SK-N-SH (cell line): Measurements from ENCODE around the gene PRND. TPM values are rescaled to one million over a fixed set of nuclear protein-coding genes. Genes with fewer than 3 reads are reported as not detected.

Source experiments
- CTCF ChIA-PET: fragments of 300-600, 350-600 bp; formaldehyde crosslinking; extraction: SDS; loops from one replicate; lab custom pipeline; 2021; lab: Yijun Ruan, JAX
- POLR2A ChIA-PET: fragments of 350-600 bp; sonication (Branson Sonifier 250); formaldehyde crosslinking; extraction: SDS; loops from one replicate; lab custom pipeline; 2020; ENCODE audit warnings: antibody characterized with exemption, inconsistent platforms; lab: Yijun Ruan, JAX
- DNase-seq: peaks from one replicate; pipeline ENCODE4 v3.0.0; 2012
- H2AFZ ChIP-seq: fragments of 200-600 bp; sonication (generic); 2 replicates; pipeline ENCODE4 v1.8.1; 2016; ENCODE audit warnings: antibody characterized with exemption, mild to moderate bottlenecking, low read depth
- H3F3A ChIP-seq: fragments of 200-600 bp; sonication (generic); replicated peaks from 2 replicates; pipeline ENCODE3; 2016; ENCODE audit warnings: antibody characterized with exemption, mild to moderate bottlenecking; ENCODE audit not compliant: insufficient read depth
- H3K27ac ChIP-seq, 2 experiments: fragments of 200-500 bp in 1 of 2; fragments of 200-600 bp in 1 of 2; sonication (Bioruptor generic) in 1 of 2; sonication (generic), shearing (Covaris generic) in 1 of 2; 2 replicates each; pipeline versions ENCODE4 v1.5.1 to v1.6.1; 2014 to 2016; ENCODE audit warnings: low read depth in 2 of 2, inconsistent platforms in 1 of 2, low read length in 1 of 2, mild to moderate bottlenecking in 1 of 2, mixed read lengths in 1 of 2
- H3K27me3 ChIP-seq: fragments of 200-600 bp; sonication (generic), shearing (Covaris generic); 2 replicates; pipeline ENCODE4 v1.6.1; 2016; ENCODE audit warnings: mixed run types; ENCODE audit not compliant: insufficient read depth
- H3K36me3 ChIP-seq, 2 experiments: fragments of 200-500 bp in 1 of 2; fragments of 200-600 bp in 1 of 2; sonication (Bioruptor generic) in 1 of 2; sonication (generic) in 1 of 2; replicated peaks in 1 of 2; 2 replicates each; pipeline versions ENCODE3 to v1.5.1; 2014 to 2016; ENCODE audit warnings: low read length in 1 of 2, mild to moderate bottlenecking in 1 of 2; ENCODE audit not compliant: insufficient read depth in 2 of 2, control insufficient read depth in 1 of 2
- H3K4me1 ChIP-seq, 2 experiments: fragments of 200-500 bp in 1 of 2; fragments of 200-600 bp in 1 of 2; sonication (Bioruptor generic) in 1 of 2; sonication (generic), shearing (Covaris generic) in 1 of 2; 2 replicates each; pipeline versions ENCODE4 v1.5.1 to v1.6.1; 2014 to 2016; ENCODE audit warnings: low read depth in 1 of 2, low read length in 1 of 2, mixed run types in 1 of 2; ENCODE audit not compliant: insufficient read depth in 2 of 2, control insufficient read depth in 1 of 2
- H3K4me2 ChIP-seq: fragments of 200-600 bp; sonication (generic), shearing (Covaris generic); 2 replicates; pipeline ENCODE4 v1.6.1; 2017; ENCODE audit warnings: mixed run types
- H3K4me3 ChIP-seq, 2 experiments: fragments of 200-500 bp in 1 of 2; fragments of 200-600 bp in 1 of 2; sonication (Bioruptor generic) in 1 of 2; sonication (generic), shearing (Covaris generic) in 1 of 2; 2 replicates each; pipeline versions ENCODE4 v1.5.1 to v1.8.1; 2014 to 2016; ENCODE audit warnings: low read depth in 2 of 2, inconsistent platforms in 1 of 2, low read length in 1 of 2, mild to moderate bottlenecking in 1 of 2, mixed read lengths in 1 of 2, moderate library complexity in 1 of 2
- H3K79me2 ChIP-seq: fragments of 200-600 bp; sonication (generic); 2 replicates; pipeline ENCODE4 v1.8.1; 2017; ENCODE audit warnings: mild to moderate bottlenecking; ENCODE audit not compliant: insufficient read depth
- H3K9ac ChIP-seq: fragments of 200-600 bp; sonication (generic); 2 replicates; pipeline ENCODE4 v1.6.1; 2017; ENCODE audit warnings: mixed run types
- H3K9me2 ChIP-seq: fragments of 200-600 bp; sonication (generic); 2 replicates; pipeline ENCODE4 v1.6.1; 2017; ENCODE audit warnings: mixed run types
- H3K9me3 ChIP-seq: fragments of 200-600 bp; sonication (generic); 2 replicates; pipeline ENCODE4 v1.6.1; 2017; ENCODE audit warnings: mixed run types, mild to moderate bottlenecking, moderate library complexity
- H4K20me1 ChIP-seq: fragments of 200-600 bp; sonication (generic); 2 replicates; pipeline ENCODE4 v1.6.1; 2017; ENCODE audit warnings: mild to moderate bottlenecking, mixed run types; ENCODE audit not compliant: insufficient read depth
- CHD2 ChIP-seq: fragments of 150-350 bp; IDR thresholded peaks from 2 replicates; pipeline ENCODE4 v1.6.1; 2018; ENCODE audit warnings: low read length; ENCODE audit not compliant: partially characterized antibody
- EP300 ChIP-seq, 2 experiments: IDR thresholded peaks; 2 replicates each; pipeline versions ENCODE4 v1.4.0 to v1.6.1; 2012; ENCODE audit warnings: borderline replicate concordance in 1 of 2, low read depth in 1 of 2, low read length in 1 of 2
- EZH2phosphoT487 ChIP-seq: fragments of 200-600 bp; sonication (generic); IDR thresholded peaks from 2 replicates; pipeline ENCODE4 v1.6.1; 2017; ENCODE audit warnings: low read depth, mixed run types, mild to moderate bottlenecking, antibody characterized with exemption, moderate library complexity, borderline replicate concordance
- GATA2 ChIP-seq: sonication (generic); formaldehyde crosslinking; IDR thresholded peaks from 2 replicates; pipeline ENCODE4 v1.5.0; 2020; ENCODE audit warnings: mild to moderate bottlenecking, missing genetic modification reagents
- JUND ChIP-seq: IDR thresholded peaks from 2 replicates; pipeline ENCODE4 v1.4.0; 2012
- MEF2A ChIP-seq: IDR thresholded peaks from 2 replicates; pipeline ENCODE4 v1.4.0; 2012; ENCODE audit warnings: low read depth, borderline replicate concordance
- NRF1 ChIP-seq: IDR thresholded peaks from 2 replicates; pipeline ENCODE4 v1.6.1; 2012; ENCODE audit warnings: low read depth, mild to moderate bottlenecking, low read length
- RAD21 ChIP-seq: IDR thresholded peaks from 2 replicates; pipeline ENCODE4 v1.6.1; 2012; ENCODE audit warnings: mild to moderate bottlenecking, low read length
- RCOR1 ChIP-seq: fragments of 150-350 bp; IDR thresholded peaks from 2 replicates; pipeline ENCODE4 v1.6.1; 2017; ENCODE audit warnings: antibody characterized with exemption, low read length
- TEAD4 ChIP-seq: IDR thresholded peaks from 2 replicates; pipeline ENCODE4 v1.4.0; 2012; ENCODE audit warnings: mild to moderate bottlenecking, borderline replicate concordance; ENCODE audit not compliant: insufficient read depth
- WGBS: methylation state at CpG from one replicate; pipeline ENCODE4 v1.1.6; 2017; ENCODE audit warnings: low lambda C conversion rate; 5-methylcytosine and 5-hydroxymethylcytosine counted together
- polyA plus RNA-seq, 3 experiments: library from polyadenylated mRNA; depleted of rRNA; stranded (reverse); fragments of >200 nt; gene quantifications; 2 replicates each; pipeline ENCODE4 v1.2.3, GENCODE V29; 2012
- TF ChIP-seq, protein P1 (sequence below): IDR thresholded peaks from 2 replicates; pipeline ENCODE4; 2012
- TF ChIP-seq, protein P2 (sequence below): IDR thresholded peaks from 2 replicates; pipeline ENCODE4 v1.6.1; 2012; ENCODE audit warnings: mild to moderate bottlenecking, low read depth, low read length, moderate library complexity
- TF ChIP-seq, protein P3 (sequence below): IDR thresholded peaks from 2 replicates; pipeline ENCODE4 v1.4.0; 2012; ENCODE audit warnings: low read depth, borderline replicate concordance

Gene PRND
- polyA plus RNA-seq, 1 of the 3 experiments (the other 2 are of a cell fraction) = not detected

DNA sequence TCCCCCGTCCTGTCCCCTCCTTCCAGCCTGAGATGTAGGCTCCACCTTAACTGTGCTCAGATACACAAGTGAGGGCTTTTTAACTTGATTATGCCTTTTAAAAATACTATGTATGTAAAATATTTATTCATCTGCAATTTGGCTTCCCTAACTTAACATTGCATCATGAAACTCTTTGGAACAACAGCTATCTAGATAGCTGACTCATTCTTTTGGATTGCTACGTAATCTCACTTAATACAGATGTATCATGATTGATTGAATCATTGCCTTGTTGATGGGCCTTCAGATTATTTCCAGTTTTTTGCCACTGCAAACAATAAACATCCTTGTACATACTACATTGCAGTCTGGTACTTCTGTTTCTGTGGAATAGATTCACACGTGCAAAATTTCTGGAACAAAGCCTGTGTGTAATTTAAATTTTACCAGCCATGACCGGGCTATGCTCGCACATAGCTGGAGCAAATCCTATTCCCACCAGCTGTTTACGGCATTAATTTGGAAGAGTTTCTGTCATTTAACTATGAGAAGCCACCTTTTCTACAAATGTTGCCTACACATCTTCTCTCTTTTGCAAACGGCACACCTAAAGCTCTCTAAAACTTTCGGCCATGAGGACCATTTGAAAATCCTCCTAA, 6.5 kb downstream of the PRND start:
- DNase-seq = no peak
- peaks cover 4% of the 10 kb centered on the region; the same call in 1 of the 2 replicates for H3K27me3 ChIP-seq

DNA sequence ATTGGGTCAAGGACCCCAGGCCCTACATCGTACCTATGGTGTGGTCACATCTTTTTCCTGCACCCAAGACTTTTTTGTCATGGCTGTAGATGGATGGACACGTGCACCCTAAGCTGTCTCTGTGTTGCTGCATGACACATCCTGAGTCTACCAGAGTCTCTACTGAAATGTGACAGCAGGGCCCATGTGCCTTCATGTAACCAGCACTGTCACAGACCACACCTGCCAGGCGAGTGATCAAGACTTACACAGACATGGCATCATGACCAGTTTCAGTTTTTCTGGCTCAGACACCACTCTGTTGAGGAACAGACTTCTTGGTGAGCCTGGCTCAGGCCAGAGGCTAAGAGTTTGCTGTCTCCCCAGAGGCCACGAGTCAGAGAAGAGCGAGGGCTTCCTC, 7.6 kb downstream of the PRND start:
- WGBS = 47% methylated on average over 4 of the region's 5 CpGs
- POLR2A ChIA-PET = no interaction called here
- no peaks in the 10 kb centered on the region for H3K9me2 ChIP-seq
- DNase-seq = no peak
- H3F3A ChIP-seq = no peaks in the 10 kb centered on the region
- CTCF ChIA-PET = interaction anchor here (1.4 kb wide), 1 partner anchor 12 kb away, joined by 5 read pairs; no protein-coding TSS in a partner anchor
- H3K27me3 ChIP-seq = peaks cover 5% of the 10 kb centered on the region; the same call in 1 of the 2 replicates
- H3K4me1 ChIP-seq = no peaks in the 10 kb centered on the region
- H3K9ac ChIP-seq = no peak overlapping the region
- no peak overlapping the region for H3K4me2 ChIP-seq
- no peaks in the 10 kb centered on the region for H4K20me1 ChIP-seq
- H3K36me3 ChIP-seq = no peaks in the 10 kb centered on the region
- no peak overlapping the region for H2AFZ ChIP-seq
- no peak overlapping the region for H3K4me3 ChIP-seq
- TF ChIP-seq, protein P1, sequence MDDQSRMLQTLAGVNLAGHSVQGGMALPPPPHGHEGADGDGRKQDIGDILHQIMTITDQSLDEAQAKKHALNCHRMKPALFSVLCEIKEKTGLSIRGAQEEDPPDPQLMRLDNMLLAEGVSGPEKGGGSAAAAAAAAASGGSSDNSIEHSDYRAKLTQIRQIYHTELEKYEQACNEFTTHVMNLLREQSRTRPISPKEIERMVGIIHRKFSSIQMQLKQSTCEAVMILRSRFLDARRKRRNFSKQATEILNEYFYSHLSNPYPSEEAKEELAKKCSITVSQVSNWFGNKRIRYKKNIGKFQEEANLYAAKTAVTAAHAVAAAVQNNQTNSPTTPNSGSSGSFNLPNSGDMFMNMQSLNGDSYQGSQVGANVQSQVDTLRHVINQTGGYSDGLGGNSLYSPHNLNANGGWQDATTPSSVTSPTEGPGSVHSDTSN = no peak
- TF ChIP-seq EP300 (IDR thresholded peaks at IDR 0.05; ENCODE audit: borderline replicate concordance in 1 of 2, low read depth in 1 of 2, low read length in 1 of 2) (no peak), RCOR1 (no peak), CHD2 (no peak), RAD21 (no peak), GATA2 (CRISPR knock-in tag) (no peak), EZH2phosphoT487 (no peak), MEF2A (no peak), TEAD4 (no peak), NRF1 (no peak)
- TF ChIP-seq, protein P2, sequence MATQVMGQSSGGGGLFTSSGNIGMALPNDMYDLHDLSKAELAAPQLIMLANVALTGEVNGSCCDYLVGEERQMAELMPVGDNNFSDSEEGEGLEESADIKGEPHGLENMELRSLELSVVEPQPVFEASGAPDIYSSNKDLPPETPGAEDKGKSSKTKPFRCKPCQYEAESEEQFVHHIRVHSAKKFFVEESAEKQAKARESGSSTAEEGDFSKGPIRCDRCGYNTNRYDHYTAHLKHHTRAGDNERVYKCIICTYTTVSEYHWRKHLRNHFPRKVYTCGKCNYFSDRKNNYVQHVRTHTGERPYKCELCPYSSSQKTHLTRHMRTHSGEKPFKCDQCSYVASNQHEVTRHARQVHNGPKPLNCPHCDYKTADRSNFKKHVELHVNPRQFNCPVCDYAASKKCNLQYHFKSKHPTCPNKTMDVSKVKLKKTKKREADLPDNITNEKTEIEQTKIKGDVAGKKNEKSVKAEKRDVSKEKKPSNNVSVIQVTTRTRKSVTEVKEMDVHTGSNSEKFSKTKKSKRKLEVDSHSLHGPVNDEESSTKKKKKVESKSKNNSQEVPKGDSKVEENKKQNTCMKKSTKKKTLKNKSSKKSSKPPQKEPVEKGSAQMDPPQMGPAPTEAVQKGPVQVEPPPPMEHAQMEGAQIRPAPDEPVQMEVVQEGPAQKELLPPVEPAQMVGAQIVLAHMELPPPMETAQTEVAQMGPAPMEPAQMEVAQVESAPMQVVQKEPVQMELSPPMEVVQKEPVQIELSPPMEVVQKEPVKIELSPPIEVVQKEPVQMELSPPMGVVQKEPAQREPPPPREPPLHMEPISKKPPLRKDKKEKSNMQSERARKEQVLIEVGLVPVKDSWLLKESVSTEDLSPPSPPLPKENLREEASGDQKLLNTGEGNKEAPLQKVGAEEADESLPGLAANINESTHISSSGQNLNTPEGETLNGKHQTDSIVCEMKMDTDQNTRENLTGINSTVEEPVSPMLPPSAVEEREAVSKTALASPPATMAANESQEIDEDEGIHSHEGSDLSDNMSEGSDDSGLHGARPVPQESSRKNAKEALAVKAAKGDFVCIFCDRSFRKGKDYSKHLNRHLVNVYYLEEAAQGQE = no peak
- no peak overlapping the region for H3K27ac ChIP-seq
- H3K9me3 ChIP-seq = no peaks in the 10 kb centered on the region
- H3K79me2 ChIP-seq = no peaks in the 10 kb centered on the region

More for the DNA sequence above, 6.5 kb downstream of the PRND start:
- no peaks in the 10 kb centered on the region for H3K9me3 ChIP-seq
- no peaks in the 10 kb centered on the region for H4K20me1 ChIP-seq
- WGBS = 69% methylated on average over 8 of the region's 8 CpGs
- CTCF ChIA-PET = interaction anchor here (0.7 to 1.2 kb wide), 2 partner anchors 12 to 373 kb away, joined by 4 to 6 read pairs; no protein-coding TSS in a partner anchor
- no peak overlapping the region for H3K4me3 ChIP-seq
- TF ChIP-seq, protein P3, sequence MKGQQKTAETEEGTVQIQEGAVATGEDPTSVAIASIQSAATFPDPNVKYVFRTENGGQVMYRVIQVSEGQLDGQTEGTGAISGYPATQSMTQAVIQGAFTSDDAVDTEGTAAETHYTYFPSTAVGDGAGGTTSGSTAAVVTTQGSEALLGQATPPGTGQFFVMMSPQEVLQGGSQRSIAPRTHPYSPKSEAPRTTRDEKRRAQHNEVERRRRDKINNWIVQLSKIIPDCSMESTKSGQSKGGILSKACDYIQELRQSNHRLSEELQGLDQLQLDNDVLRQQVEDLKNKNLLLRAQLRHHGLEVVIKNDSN = no peak
- no peak for TF ChIP-seq JUND
- TF ChIP-seq, protein P1 = peak; percentile 20; the same call in 1 of the 2 replicates
- no peaks in the 10 kb centered on the region for H3K79me2 ChIP-seq
- H3K36me3 ChIP-seq = no peaks in the 10 kb centered on the region
- POLR2A ChIA-PET = no interaction called here
- no peaks in the 10 kb centered on the region for H3K9me2 ChIP-seq
- H3K4me2 ChIP-seq = no peak overlapping the region
- H3K27ac ChIP-seq = no peak overlapping the region
- H2AFZ ChIP-seq = no peak overlapping the region
- H3K9ac ChIP-seq = no peak overlapping the region
- no peaks in the 10 kb centered on the region for H3F3A ChIP-seq
- no peaks in the 10 kb centered on the region for H3K4me1 ChIP-seq
